Activated CD8-positive, alpha-beta T cell treated with anti-CD3 and anti-CD28 coated beads, Interleukin-2, amount 10 ng/mL, durations not matched to agents 7 days and 5 days (primary cell): ENCODE results near the gene COL12A1. TPM values are rescaled to one million over a fixed set of nuclear protein-coding genes. Genes with fewer than 3 reads are reported as not detected.

Experiments used
- ATAC-seq: fragments of 150-1000 bp; cut with Tn5 transposase; one replicate; pipeline ENCODE4 v1.10.0; 2021; ENCODE audit warnings: moderate library complexity
- CTCF ChIA-PET: fragments of 350-600 bp; sonication (Branson Sonifier 250); formaldehyde crosslinking; loops from one replicate; lab custom pipeline; 2021; ENCODE audit warnings: antibody characterized with exemption; lab: Charles Lee
- POLR2A ChIA-PET: fragments of 350-600 bp; sonication (Branson Sonifier 250); formaldehyde crosslinking; loops from one replicate; lab custom pipeline; 2021; ENCODE audit warnings: antibody characterized with exemption; lab: Charles Lee
- DNase-seq: peaks from one replicate; pipeline ENCODE4 v3.0.0-alpha.2; 2020
- H3K27ac Mint-ChIP-seq: one replicate; pipeline ENCODE4 v1.8.0; 2021; ENCODE audit warnings: mild to moderate bottlenecking, mixed read lengths
- H3K27me3 Mint-ChIP-seq: one replicate; pipeline ENCODE4 v1.8.0; 2021; ENCODE audit warnings: low read depth, mixed read lengths
- H3K36me3 Mint-ChIP-seq: one replicate; pipeline ENCODE4 v1.8.0; 2021; ENCODE audit warnings: low read depth, mixed read lengths
- H3K4me1 Mint-ChIP-seq: one replicate; pipeline ENCODE4 v1.8.0; 2021; ENCODE audit warnings: low read depth, mixed read lengths
- H3K4me3 Mint-ChIP-seq: one replicate; pipeline ENCODE4 v1.8.0; 2021; ENCODE audit warnings: mild to moderate bottlenecking, mixed read lengths
- H3K9me3 Mint-ChIP-seq: one replicate; pipeline ENCODE4 v1.8.0; 2022; ENCODE audit warnings: mixed read lengths; ENCODE audit not compliant: insufficient read depth
- total RNA-seq, 2 experiments: library from RNA; stranded (reverse); gene quantifications; one replicate each; pipeline ENCODE4 v1.2.3, GENCODE V29; 2021

Gene COL12A1
- total RNA-seq, 2 experiments from 2014 or later = 0.05 TPM; not detected in 1

DNA sequence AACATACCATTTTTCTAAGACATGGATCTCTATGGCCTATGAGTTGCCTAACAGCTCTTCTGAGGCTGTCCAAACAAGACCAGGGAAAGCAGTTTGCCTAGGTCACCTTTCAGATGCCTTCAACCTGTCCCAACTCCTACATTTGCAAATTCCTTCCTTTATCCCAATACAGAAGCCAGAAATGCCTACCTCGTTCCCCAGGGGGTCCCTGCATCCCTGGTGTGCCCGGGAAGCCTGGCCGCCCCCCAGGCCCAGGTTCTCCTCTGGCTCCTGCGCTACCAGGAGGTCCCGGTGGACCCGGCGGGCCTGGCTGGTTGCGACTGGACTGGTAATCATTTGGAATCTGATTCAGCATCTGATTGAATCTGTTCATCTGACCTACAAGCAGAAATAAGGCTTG lies 115.9 kb downstream of the COL12A1 start:
- no peaks in the 10 kb centered on the region for H3K4me1 Mint-ChIP-seq

DNA sequence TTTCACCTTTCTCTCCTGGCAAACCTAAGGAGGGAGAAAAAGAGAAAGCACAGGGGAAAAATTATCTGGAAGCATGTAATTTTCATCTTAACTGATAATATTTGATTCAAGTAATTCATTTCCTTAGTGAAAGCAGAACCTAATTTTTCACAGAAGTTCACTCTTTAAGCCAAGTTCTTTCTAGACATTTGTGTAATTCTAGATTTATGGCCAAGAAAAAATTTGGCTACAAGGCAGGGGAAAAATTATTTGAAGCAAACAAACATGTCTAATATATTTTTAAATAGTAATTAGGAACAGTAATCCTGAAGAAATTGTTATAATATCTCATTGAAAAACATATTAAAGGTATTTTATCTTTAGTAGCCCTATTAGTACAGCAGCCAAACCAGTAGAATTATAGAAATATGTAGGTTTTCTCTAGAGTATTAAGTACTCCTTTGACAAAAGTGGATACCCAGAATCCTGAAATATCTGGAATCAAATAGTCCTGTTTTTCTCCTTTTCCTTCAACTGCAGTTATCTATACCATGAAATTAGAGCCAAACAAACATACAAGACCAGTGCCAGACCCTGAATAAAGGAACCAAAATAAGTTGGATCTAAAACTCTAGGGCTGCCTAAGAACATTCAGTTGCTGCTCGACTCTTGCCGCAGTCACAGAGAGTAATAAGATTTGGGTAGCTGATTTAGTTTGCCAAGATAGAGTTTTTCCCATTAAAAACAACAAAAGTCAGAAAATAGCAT lies 116.5 kb downstream of the COL12A1 start:
- no peak overlapping the region for H3K4me3 Mint-ChIP-seq
- H3K27ac Mint-ChIP-seq = no peak overlapping the region
- H3K36me3 Mint-ChIP-seq = no peaks in the 10 kb centered on the region
- POLR2A ChIA-PET = no interaction called here
- DNase-seq (no peak), ATAC-seq (no peak)
- no peaks in the 10 kb centered on the region for H3K4me1 Mint-ChIP-seq
- no peaks in the 10 kb centered on the region for H3K9me3 Mint-ChIP-seq
- CTCF ChIA-PET = no interaction called here
- peaks cover 15% of the 10 kb centered on the region for H3K27me3 Mint-ChIP-seq

More for the DNA sequence above, 115.9 kb downstream of the COL12A1 start:
- DNase-seq = no peak
- Mint-ChIP-seq H3K9me3 (no peaks in the 10 kb centered on the region), H3K36me3 (no peaks in the 10 kb centered on the region), H3K27me3 (peaks cover 10% of the 10 kb centered on the region), H3K4me3 (no peak overlapping the region), H3K27ac (no peak overlapping the region)
- no peak for ATAC-seq
- POLR2A ChIA-PET = no interaction called here
- CTCF ChIA-PET = no interaction called here

DNA sequence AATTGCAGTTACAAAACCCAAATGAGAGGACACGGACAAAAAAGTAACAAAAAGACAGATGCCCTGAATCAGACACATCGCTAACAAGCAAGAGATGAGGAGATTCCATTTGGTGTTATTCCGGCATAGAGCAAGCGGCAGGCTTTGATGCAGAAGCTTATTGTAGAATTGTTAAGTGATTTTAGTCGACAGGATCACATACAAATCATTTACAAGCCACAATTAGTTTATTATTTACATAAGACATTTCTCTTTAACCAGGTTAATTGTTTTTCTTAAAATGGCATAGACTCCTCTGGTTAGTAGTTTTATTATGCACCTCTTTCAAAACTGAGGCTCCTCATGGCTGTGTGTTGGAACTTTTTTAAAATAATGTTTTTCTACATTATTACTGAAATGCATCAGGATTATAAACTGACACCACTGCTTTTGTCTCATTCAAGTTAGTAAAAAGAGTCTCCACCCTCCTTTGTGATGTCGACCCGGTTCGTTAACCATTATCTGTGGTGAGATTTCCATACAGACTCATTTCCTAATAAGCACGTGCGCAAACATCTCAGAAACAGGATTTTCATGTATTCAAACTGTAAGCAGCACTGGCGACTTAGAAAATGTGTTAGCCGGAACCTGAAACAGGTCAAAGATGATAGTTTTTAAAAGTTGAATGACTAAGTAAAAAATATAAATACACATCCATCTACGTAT lies 119.8 kb downstream of the COL12A1 start:
- H3K4me3 Mint-ChIP-seq = no peak overlapping the region
- POLR2A ChIA-PET = no interaction called here
- H3K4me1 Mint-ChIP-seq = no peaks in the 10 kb centered on the region

GRCh38 chr6:75084872-75085381 lies 120.9 kb downstream of the COL12A1 start:
- ATAC-seq = no peak
- ChIA-PET CTCF (no interaction called here), POLR2A (no interaction called here)
- Mint-ChIP-seq H3K4me3 (no peak overlapping the region), H3K4me1 (no peaks in the 10 kb centered on the region), H3K27me3 (peaks cover 17% of the 10 kb centered on the region), H3K27ac (no peak overlapping the region), H3K9me3 (no peaks in the 10 kb centered on the region), H3K36me3 (no peaks in the 10 kb centered on the region)
- no peak for DNase-seq

More for the DNA sequence above, 119.8 kb downstream of the COL12A1 start:
- H3K36me3 Mint-ChIP-seq = no peaks in the 10 kb centered on the region
- no peaks in the 10 kb centered on the region for H3K9me3 Mint-ChIP-seq
- DNase-seq = no peak
- H3K27ac Mint-ChIP-seq = no peak overlapping the region
- peaks cover 17% of the 10 kb centered on the region for H3K27me3 Mint-ChIP-seq
- ATAC-seq = no peak
- CTCF ChIA-PET = no interaction called here

DNA sequence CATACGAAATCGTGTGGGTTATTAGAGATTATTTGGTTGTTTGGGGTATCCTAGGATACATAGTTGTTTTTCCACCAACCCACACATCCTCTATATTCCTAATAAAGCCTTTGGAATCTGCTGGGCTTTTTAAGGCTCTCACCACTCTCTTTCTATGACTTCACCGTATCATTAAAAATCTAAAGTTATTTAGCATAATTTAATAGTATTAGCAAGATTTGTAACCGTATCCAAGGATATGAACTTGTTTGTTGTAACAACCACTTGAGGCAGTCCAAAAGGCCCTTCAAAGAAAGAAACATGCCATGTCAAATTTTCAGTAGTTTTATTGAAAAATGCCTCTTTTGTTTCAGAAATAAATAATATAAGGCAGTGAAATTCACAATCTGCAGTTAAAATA lies 121.8 kb downstream of the COL12A1 start:
- ATAC-seq (no peak), DNase-seq (no peak)
- Mint-ChIP-seq H3K4me1 (no peaks in the 10 kb centered on the region), H3K9me3 (no peaks in the 10 kb centered on the region), H3K27ac (no peak overlapping the region), H3K4me3 (no peak overlapping the region), H3K36me3 (no peaks in the 10 kb centered on the region), H3K27me3 (peaks cover 17% of the 10 kb centered on the region)
- POLR2A ChIA-PET = no interaction called here
- CTCF ChIA-PET = no interaction called here

- CTCF ChIA-PET = no interaction called here
These were observed 123.9 kb downstream of the COL12A1 start for GRCh38 chr6:75081921-75082320.

DNA sequence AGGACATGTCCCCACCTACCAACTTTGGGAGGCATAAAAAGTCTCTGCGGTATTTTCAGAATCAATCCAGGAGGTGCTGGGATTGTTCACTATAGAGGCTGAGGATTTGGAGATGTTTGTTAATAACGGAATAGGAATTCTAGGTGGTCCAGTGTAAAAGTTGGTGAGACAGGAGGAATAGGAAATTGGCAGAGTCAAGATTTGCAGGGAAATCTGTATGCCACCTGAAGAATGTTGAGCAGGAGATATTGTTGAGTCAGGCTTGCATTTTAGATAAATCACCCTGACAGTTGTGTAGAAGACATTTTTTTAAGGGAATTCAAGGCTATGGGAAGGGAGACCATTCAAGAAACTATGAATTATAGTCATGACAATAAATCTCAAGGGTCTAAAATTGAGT lies 124.8 kb downstream of the COL12A1 start:
- POLR2A ChIA-PET = no interaction called here
- CTCF ChIA-PET = no interaction called here
- no peaks in the 10 kb centered on the region for H3K4me1 Mint-ChIP-seq

More at GRCh38 chr6:75081921-75082320, 123.9 kb downstream of the COL12A1 start:
- H3K27ac Mint-ChIP-seq = no peak overlapping the region
- H3K9me3 Mint-ChIP-seq = no peaks in the 10 kb centered on the region
- H3K4me3 Mint-ChIP-seq = no peak overlapping the region
- peaks cover 17% of the 10 kb centered on the region for H3K27me3 Mint-ChIP-seq
- POLR2A ChIA-PET = no interaction called here
- H3K4me1 Mint-ChIP-seq = no peaks in the 10 kb centered on the region
- ATAC-seq = no peak
- no peaks in the 10 kb centered on the region for H3K36me3 Mint-ChIP-seq
- no peak for DNase-seq

GRCh38 chr6:75079589-75079988 lies 126.3 kb downstream of the COL12A1 start:
- Mint-ChIP-seq H3K4me1 (no peaks in the 10 kb centered on the region), H3K9me3 (no peaks in the 10 kb centered on the region), H3K27me3 (peaks cover 4% of the 10 kb centered on the region), H3K4me3 (no peak overlapping the region), H3K36me3 (no peaks in the 10 kb centered on the region), H3K27ac (no peak overlapping the region)
- CTCF ChIA-PET = no interaction called here
- POLR2A ChIA-PET = no interaction called here
- ATAC-seq = no peak
- no peak for DNase-seq

More for the DNA sequence above, 124.8 kb downstream of the COL12A1 start:
- Mint-ChIP-seq H3K27ac (no peak overlapping the region), H3K27me3 (peaks cover 17% of the 10 kb centered on the region), H3K9me3 (no peaks in the 10 kb centered on the region), H3K36me3 (no peaks in the 10 kb centered on the region), H3K4me3 (no peak overlapping the region)
- DNase-seq = no peak
- no peak for ATAC-seq

DNA sequence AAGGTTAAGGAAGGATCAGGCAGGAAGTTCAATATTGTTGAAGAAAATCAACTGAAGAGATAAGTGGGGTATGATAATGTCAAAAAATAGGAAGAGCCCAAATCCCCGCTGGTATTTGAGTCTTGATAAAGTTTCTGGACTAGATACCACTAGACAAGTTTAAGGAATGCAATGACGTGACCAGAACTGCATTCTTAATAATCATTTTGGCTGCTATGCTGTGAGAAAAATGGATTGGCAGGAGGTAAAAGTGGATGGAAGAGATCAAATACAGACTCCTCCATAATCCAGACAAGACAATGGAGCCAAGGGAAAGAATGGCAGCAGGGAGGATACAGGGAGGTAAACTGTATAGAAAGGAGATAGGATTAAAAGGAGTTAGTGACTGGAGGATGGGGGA lies 128.2 kb downstream of the COL12A1 start:
- H3K27ac Mint-ChIP-seq = no peak overlapping the region
- POLR2A ChIA-PET = no interaction called here
- H3K27me3 Mint-ChIP-seq = no peaks in the 10 kb centered on the region
- ATAC-seq (no peak), DNase-seq (no peak)
- H3K4me3 Mint-ChIP-seq = no peak overlapping the region
- no peaks in the 10 kb centered on the region for H3K4me1 Mint-ChIP-seq
- H3K9me3 Mint-ChIP-seq = no peaks in the 10 kb centered on the region
- no peaks in the 10 kb centered on the region for H3K36me3 Mint-ChIP-seq
- CTCF ChIA-PET = no interaction called here

- Mint-ChIP-seq H3K9me3 (no peaks in the 10 kb centered on the region), H3K36me3 (no peaks in the 10 kb centered on the region), H3K4me3 (no peak overlapping the region)
These were observed 129.8 kb downstream of the COL12A1 start for GRCh38 chr6:75076009-75076408.

DNA sequence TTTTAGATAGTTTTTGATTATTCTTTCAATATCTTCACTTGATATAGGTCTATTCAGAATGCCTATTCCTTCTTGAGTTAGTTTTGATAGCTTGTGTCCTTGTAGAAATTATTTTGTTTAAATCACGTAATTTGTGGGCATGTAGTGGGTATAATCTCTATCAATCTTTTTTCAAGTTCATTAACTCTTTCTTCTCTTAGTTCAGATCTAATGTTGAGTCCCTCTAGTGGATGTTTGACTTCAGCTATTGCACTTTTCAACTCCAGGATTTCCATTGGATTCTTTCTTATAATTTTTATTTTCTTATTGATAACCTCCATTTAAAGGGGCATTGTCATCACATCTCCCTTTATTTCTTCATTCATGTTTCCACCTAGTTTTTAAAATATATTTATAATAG lies 135.6 kb downstream of the COL12A1 start:
- Mint-ChIP-seq H3K4me3 (no peak overlapping the region), H3K27me3 (no peaks in the 10 kb centered on the region), H3K36me3 (no peaks in the 10 kb centered on the region), H3K27ac (no peak overlapping the region), H3K4me1 (no peaks in the 10 kb centered on the region), H3K9me3 (no peaks in the 10 kb centered on the region)
- POLR2A ChIA-PET = no interaction called here
- no peak for ATAC-seq
- CTCF ChIA-PET = no interaction called here
- no peak for DNase-seq

More at GRCh38 chr6:75076009-75076408, 129.8 kb downstream of the COL12A1 start:
- DNase-seq (no peak), ATAC-seq (no peak)
- no peak overlapping the region for H3K27ac Mint-ChIP-seq
- ChIA-PET CTCF (no interaction called here), POLR2A (no interaction called here)
- no peaks in the 10 kb centered on the region for H3K4me1 Mint-ChIP-seq
- H3K27me3 Mint-ChIP-seq = no peaks in the 10 kb centered on the region

GRCh38 chr6:75065523-75065922 lies 140.3 kb downstream of the COL12A1 start:
- no peak for ATAC-seq
- H3K4me1 Mint-ChIP-seq = no peaks in the 10 kb centered on the region
- H3K36me3 Mint-ChIP-seq = no peaks in the 10 kb centered on the region
- H3K4me3 Mint-ChIP-seq = no peak overlapping the region
- POLR2A ChIA-PET = no interaction called here
- H3K27ac Mint-ChIP-seq = no peak overlapping the region
- H3K9me3 Mint-ChIP-seq = no peaks in the 10 kb centered on the region
- H3K27me3 Mint-ChIP-seq = no peaks in the 10 kb centered on the region
- no peak for DNase-seq
- CTCF ChIA-PET = no interaction called here
